ENCODE measurements around the gene RGMA. TPM values are rescaled to one million over a fixed set of nuclear protein-coding genes. Genes with fewer than 3 reads are reported as not detected.

RGMA gene
- total and polyA plus RNA-seq, 2 donors (not counting 1 experiment from before 2014, with no cell fraction given), result not detected

DNA sequence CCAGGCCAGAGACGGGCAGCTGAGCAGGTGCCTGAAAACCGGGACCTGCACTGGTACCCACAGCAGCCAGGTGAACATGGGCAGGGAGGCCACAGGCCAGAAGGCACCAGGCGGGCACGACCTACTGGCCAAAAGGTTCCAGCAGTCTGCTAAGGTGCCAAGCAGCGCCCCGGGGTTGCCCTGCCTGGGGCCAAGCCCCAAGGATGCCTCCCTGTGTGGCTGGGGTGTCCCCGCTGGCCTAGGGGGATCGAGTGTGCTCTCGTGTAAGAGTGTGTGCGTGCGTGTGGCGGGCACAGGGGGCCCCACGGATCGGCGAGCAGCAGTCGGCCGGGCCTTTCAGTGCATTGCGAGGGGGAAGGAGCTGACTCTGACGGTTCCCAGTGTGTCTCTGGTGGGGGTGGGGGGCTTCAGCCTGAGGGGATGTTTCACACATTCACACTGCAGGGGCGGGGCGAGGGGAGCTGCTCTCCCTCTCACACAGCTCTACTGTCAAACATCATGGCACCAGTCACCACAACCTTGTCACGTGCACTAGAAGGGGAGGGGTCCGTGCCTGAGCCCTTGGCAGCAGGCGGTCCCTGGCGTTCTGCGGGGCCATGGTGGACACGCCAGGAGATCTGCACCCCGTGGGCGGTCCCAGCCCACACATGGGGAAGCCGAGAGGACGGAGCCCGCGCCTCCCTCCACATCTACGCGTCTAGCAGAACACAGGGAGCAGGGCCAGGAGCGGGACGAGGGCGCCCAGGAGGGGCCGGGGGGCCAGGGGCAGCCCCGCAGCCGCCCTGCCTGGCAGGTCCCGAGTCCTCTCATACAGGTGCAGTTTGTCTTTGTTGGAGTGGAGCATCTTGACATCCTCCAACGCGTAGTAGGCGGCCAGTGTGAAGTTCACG is 44.5 kb downstream of the RGMA start:
- Histone ChIP-seq H3K9me3 (ENCODE audit: control extremely low read depth in 1 of 3, control insufficient read depth in 2 of 3, insufficient read depth in 1 of 3, low read length in 2 of 3) (peaks cover 0 to 15% (median 4%) of the 10 kb centered on the region in 3 donors), H3K79me2 (ENCODE audit: control insufficient read depth, insufficient read depth, low read length) (no peaks in the 10 kb centered on the region), H4K20me1 (ENCODE audit: control insufficient read depth, insufficient read depth, low read length, poor library complexity, severe bottlenecking) (no peaks in the 10 kb centered on the region), H2AFZ (ENCODE audit: insufficient read depth, low read depth, low read length, poor library complexity, severe bottlenecking) (no peak overlapping the region), H3K9ac (ENCODE audit: low read length) (no peak overlapping the region), H3K4me3 (ENCODE audit: control extremely low read depth in 1 of 5, extremely low read depth in 1 of 5, insufficient read depth in 1 of 5, low read depth in 2 of 5, low read length in 4 of 5) (no peak overlapping the region), H3K36me3 (replicated peaks in 1 of 2; ENCODE audit: control extremely low read depth in 1 of 2, control insufficient read depth in 1 of 2, extremely low read depth in 1 of 2, insufficient read depth in 2 of 2, low read length in 1 of 2) (no peaks in the 10 kb centered on the region), H3K4me1 (ENCODE audit: control insufficient read depth in 2 of 2, insufficient read depth in 2 of 2, low read length in 2 of 2) (peaks cover 6 to 8% of the 10 kb centered on the region in 2 donors), H3K27ac (ENCODE audit: low read length in 2 of 2) (no peak overlapping the region), H3K27me3 (replicated peaks in 1 of 4; ENCODE audit: control extremely low read depth in 1 of 4, control insufficient read depth in 3 of 4, insufficient read depth in 4 of 4, low read length in 3 of 4) (peaks cover 0 to 15% (median 0%) of the 10 kb centered on the region in 4 experiments), H3K4me2 (replicated peaks; ENCODE audit: low read depth, low read length, poor library complexity, severe bottlenecking) (no peak overlapping the region)
- POLR2A ChIA-PET, result no interaction called here
- H3K9me3 Mint-ChIP-seq (ENCODE audit: insufficient read depth), result peaks cover 2% of the 10 kb centered on the region
- CTCF ChIA-PET, result no interaction called here
- no peak for TF ChIP-seq EZH2 (IDR thresholded peaks at IDR 0.05; ENCODE audit: borderline replicate concordance, insufficient read depth, low read depth, low read length, poor library complexity, severe bottlenecking)
- TF ChIP-seq, protein P1, sequence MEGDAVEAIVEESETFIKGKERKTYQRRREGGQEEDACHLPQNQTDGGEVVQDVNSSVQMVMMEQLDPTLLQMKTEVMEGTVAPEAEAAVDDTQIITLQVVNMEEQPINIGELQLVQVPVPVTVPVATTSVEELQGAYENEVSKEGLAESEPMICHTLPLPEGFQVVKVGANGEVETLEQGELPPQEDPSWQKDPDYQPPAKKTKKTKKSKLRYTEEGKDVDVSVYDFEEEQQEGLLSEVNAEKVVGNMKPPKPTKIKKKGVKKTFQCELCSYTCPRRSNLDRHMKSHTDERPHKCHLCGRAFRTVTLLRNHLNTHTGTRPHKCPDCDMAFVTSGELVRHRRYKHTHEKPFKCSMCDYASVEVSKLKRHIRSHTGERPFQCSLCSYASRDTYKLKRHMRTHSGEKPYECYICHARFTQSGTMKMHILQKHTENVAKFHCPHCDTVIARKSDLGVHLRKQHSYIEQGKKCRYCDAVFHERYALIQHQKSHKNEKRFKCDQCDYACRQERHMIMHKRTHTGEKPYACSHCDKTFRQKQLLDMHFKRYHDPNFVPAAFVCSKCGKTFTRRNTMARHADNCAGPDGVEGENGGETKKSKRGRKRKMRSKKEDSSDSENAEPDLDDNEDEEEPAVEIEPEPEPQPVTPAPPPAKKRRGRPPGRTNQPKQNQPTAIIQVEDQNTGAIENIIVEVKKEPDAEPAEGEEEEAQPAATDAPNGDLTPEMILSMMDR (IDR thresholded peaks at IDR 0.05), result no peak
- H3K4me3 Mint-ChIP-seq, result no peak overlapping the region
- 92% methylated on average over 43 of the region's 46 CpGs for WGBS (ENCODE audit: insufficient coverage)
- no peak for DNase-seq
- intact Hi-C loops (cut with micrococcal nuclease), result no loop called here
- H3K4me1 Mint-ChIP-seq, result peaks cover 7% of the 10 kb centered on the region
- no peak for ATAC-seq (ENCODE audit: low read depth)
- no peak overlapping the region for H3K27ac Mint-ChIP-seq
- peaks cover 35% of the 10 kb centered on the region for H3K27me3 Mint-ChIP-seq

- intact Hi-C loops (cut with micrococcal nuclease), result no loop called here
Observed at GRCh38 chr15:93043621-93044300, 45.2 kb downstream of the RGMA start.

More at GRCh38 chr15:93043621-93044300, 45.2 kb downstream of the RGMA start:
- H3K9me3 ChIP-seq (ENCODE audit: control extremely low read depth in 1 of 3, control insufficient read depth in 2 of 3, insufficient read depth in 1 of 3, low read length in 2 of 3), result peaks cover 0 to 15% (median 4%) of the 10 kb centered on the region in 3 donors
- no peak overlapping the region for H3K4me3 ChIP-seq (ENCODE audit: control extremely low read depth in 1 of 5, extremely low read depth in 1 of 5, insufficient read depth in 1 of 5, low read depth in 2 of 5, low read length in 4 of 5)
- peaks cover 2% of the 10 kb centered on the region for H3K9me3 Mint-ChIP-seq (ENCODE audit: insufficient read depth)
- H3K27ac ChIP-seq (ENCODE audit: low read length in 2 of 2), result no peak overlapping the region
- H3K4me1 Mint-ChIP-seq, result peaks cover 7% of the 10 kb centered on the region
- H3K27me3 Mint-ChIP-seq, result peaks cover 28% of the 10 kb centered on the region
- no peak overlapping the region for H3K4me3 Mint-ChIP-seq
- H3K4me2 ChIP-seq (replicated peaks; ENCODE audit: low read depth, low read length, poor library complexity, severe bottlenecking), result no peak overlapping the region
- POLR2A ChIA-PET, result no interaction called here
- CTCF ChIA-PET, result no interaction called here
- TF ChIP-seq, protein P1 (IDR thresholded peaks at IDR 0.05), result no peak
- TF ChIP-seq EZH2 (IDR thresholded peaks at IDR 0.05; ENCODE audit: borderline replicate concordance, insufficient read depth, low read depth, low read length, poor library complexity, severe bottlenecking), result no peak
- H3K79me2 ChIP-seq (ENCODE audit: control insufficient read depth, insufficient read depth, low read length), result no peaks in the 10 kb centered on the region
- peaks cover 6 to 8% of the 10 kb centered on the region in 2 donors for H3K4me1 ChIP-seq (ENCODE audit: control insufficient read depth in 2 of 2, insufficient read depth in 2 of 2, low read length in 2 of 2)
- H3K27ac Mint-ChIP-seq, result no peak overlapping the region
- H2AFZ ChIP-seq (ENCODE audit: insufficient read depth, low read depth, low read length, poor library complexity, severe bottlenecking), result no peak overlapping the region
- no peak overlapping the region for H3K9ac ChIP-seq (ENCODE audit: low read length)
- no peak for DNase-seq
- 59% methylated on average over 10 of the region's 12 CpGs for WGBS (ENCODE audit: insufficient coverage)
- no peaks in the 10 kb centered on the region for H3K36me3 ChIP-seq (replicated peaks in 1 of 2; ENCODE audit: control extremely low read depth in 1 of 2, control insufficient read depth in 1 of 2, extremely low read depth in 1 of 2, insufficient read depth in 2 of 2, low read length in 1 of 2)
- H4K20me1 ChIP-seq (ENCODE audit: control insufficient read depth, insufficient read depth, low read length, poor library complexity, severe bottlenecking), result no peaks in the 10 kb centered on the region
- peaks cover 0 to 15% (median 0%) of the 10 kb centered on the region in 4 experiments for H3K27me3 ChIP-seq (replicated peaks in 1 of 4; ENCODE audit: control extremely low read depth in 1 of 4, control insufficient read depth in 3 of 4, insufficient read depth in 4 of 4, low read length in 3 of 4)
- ATAC-seq (ENCODE audit: low read depth), result no peak
